HG03342 (cell line): ENCODE data around the gene PLAU.
A peak's percentile ranks its signal among the peaks of the same experiment; 100 is the strongest.
"Not testable (repeated sequence)": the region's sequence is repeated elsewhere in the genome, so short reads cannot be mapped to it uniquely, and the experiment has no call there.

Experiments
- ATAC-seq: cut with Tn5 transposase; IDR thresholded peaks from one replicate; pipeline ENCODE4 v1.9.1; 2021; ENCODE audit warnings: mild to moderate bottlenecking, moderate library complexity; ENCODE audit not compliant: unreplicated experiment

Gene PLAU

GRCh38 chr10:73948947-73949633 lies 38.2 kb downstream of the PLAU start:
- no peak for ATAC-seq

- no peak for ATAC-seq
Observed at GRCh38 chr10:73950155-73950948, 39.4 kb downstream of the PLAU start.

- ATAC-seq: no peak
Observed at GRCh38 chr10:73953665-73954064, 42.7 kb downstream of the PLAU start.

- ATAC-seq: no peak
Observed at GRCh38 chr10:73954737-73955136, 43.8 kb downstream of the PLAU start.

- ATAC-seq: no peak
Observed at GRCh38 chr10:73955719-73956118, 44.8 kb downstream of the PLAU start.

GRCh38 chr10:73956476-73957359 lies 45.8 kb downstream of the PLAU start:
- peak; percentile 54 for ATAC-seq

GRCh38 chr10:73959484-73960243 lies 48.7 kb downstream of the PLAU start:
- ATAC-seq: no peak

- ATAC-seq: no peak
Observed at GRCh38 chr10:73962386-73962785, 51.5 kb downstream of the PLAU start.

- ATAC-seq: not testable (repeated sequence)
Observed at GRCh38 chr10:73963533-73963932, 52.6 kb downstream of the PLAU start.

- no peak for ATAC-seq
Observed at GRCh38 chr10:73964743-73965142, 53.8 kb downstream of the PLAU start.

GRCh38 chr10:73965267-73965889 lies 54.4 kb downstream of the PLAU start:
- ATAC-seq: not testable (repeated sequence)

- no peak for ATAC-seq
Observed at GRCh38 chr10:73965890-73966768, 55.2 kb downstream of the PLAU start.

- no peak for ATAC-seq
Observed at GRCh38 chr10:73967022-73967429, 56.1 kb downstream of the PLAU start.
